GM10266 (cell line): ENCODE data around the gene SPG7.

Experiments used
- DNase-seq: peaks from one replicate; pipeline ENCODE4 v3.0.0; 2012; ENCODE audit errors: extremely low spot score
- CTCF ChIP-seq: IDR thresholded peaks from 2 replicates; pipeline ENCODE4 v1.5.1; 2012; ENCODE audit warnings: mild to moderate bottlenecking, low read depth; ENCODE audit not compliant: control insufficient read depth, insufficient read depth; ENCODE audit errors: missing control alignments

The SPG7 gene

GRCh38 chr16:89506791-89507191 is 1.4 kb upstream of the SPG7 start:
- TF ChIP-seq CTCF = no peak
- DNase-seq = no peak

- DNase-seq = no peak
- no peak for TF ChIP-seq CTCF
Observed at GRCh38 chr16:89507214-89507833, 879 bp upstream of the SPG7 start.

- no peak for DNase-seq
- TF ChIP-seq CTCF = no peak
Observed at GRCh38 chr16:89510526-89510925, 2.3 kb downstream of the SPG7 start.

- no peak for DNase-seq
- no peak for TF ChIP-seq CTCF
Observed at GRCh38 chr16:89511374-89511773, 3.2 kb downstream of the SPG7 start.

GRCh38 chr16:89512453-89512852 is 4.2 kb downstream of the SPG7 start:
- no peak for TF ChIP-seq CTCF
- DNase-seq = no peak

GRCh38 chr16:89517128-89517527 is 8.9 kb downstream of the SPG7 start:
- TF ChIP-seq CTCF = no peak
- DNase-seq = no peak

GRCh38 chr16:89519881-89520280 is 11.7 kb downstream of the SPG7 start:
- DNase-seq = no peak
- no peak for TF ChIP-seq CTCF
